GM19193 (cell line): Measurements from ENCODE around the gene MCUB.

Experiments
- POLR2A ChIP-seq: IDR thresholded peaks from 4 replicates; pipeline ENCODE4 v1.6.1; 2011; ENCODE audit not compliant: insufficient read depth, insufficient read length; ENCODE audit errors: extremely low read depth

The MCUB gene

GRCh38 chr4:109649872-109650271, 89.8 kb downstream of the MCUB start:
- TF ChIP-seq POLR2A: no peak

GRCh38 chr4:109655396-109655795, 95.3 kb downstream of the MCUB start:
- no peak for TF ChIP-seq POLR2A

- no peak for TF ChIP-seq POLR2A
Observed at GRCh38 chr4:109657854-109658418, 97.9 kb downstream of the MCUB start.

- TF ChIP-seq POLR2A: no peak
Observed at GRCh38 chr4:109658871-109659410, 98.9 kb downstream of the MCUB start.

GRCh38 chr4:109662116-109662515, 102.1 kb downstream of the MCUB start:
- TF ChIP-seq POLR2A: no peak

- TF ChIP-seq POLR2A: no peak
Observed at GRCh38 chr4:109662771-109663170, 102.7 kb downstream of the MCUB start.

- TF ChIP-seq POLR2A: no peak
Observed at GRCh38 chr4:109665783-109666485, 105.9 kb downstream of the MCUB start.

GRCh38 chr4:109671350-109671749, 111.3 kb downstream of the MCUB start:
- no peak for TF ChIP-seq POLR2A

GRCh38 chr4:109672169-109672930, 112.3 kb downstream of the MCUB start:
- TF ChIP-seq POLR2A: no peak

GRCh38 chr4:109673303-109673702, 113.3 kb downstream of the MCUB start:
- TF ChIP-seq POLR2A: no peak

- no peak for TF ChIP-seq POLR2A
Observed at GRCh38 chr4:109675181-109675580, 115.1 kb downstream of the MCUB start.

GRCh38 chr4:109675843-109676242, 115.8 kb downstream of the MCUB start:
- TF ChIP-seq POLR2A: no peak

- no peak for TF ChIP-seq POLR2A
Observed at GRCh38 chr4:109676886-109677285, 116.8 kb downstream of the MCUB start.

- no peak for TF ChIP-seq POLR2A
Observed at GRCh38 chr4:109682875-109683274, 122.8 kb downstream of the MCUB start.

- TF ChIP-seq POLR2A: no peak
Observed at GRCh38 chr4:109683621-109684253, 123.7 kb downstream of the MCUB start.
